ENCODE data around the gene GRIP1. TPM values are rescaled to one million over a fixed set of nuclear protein-coding genes. Genes with fewer than 3 reads are reported as not detected.

The GRIP1 gene
- total RNA-seq, 1 donor from 2014 or later = not detected

DNA sequence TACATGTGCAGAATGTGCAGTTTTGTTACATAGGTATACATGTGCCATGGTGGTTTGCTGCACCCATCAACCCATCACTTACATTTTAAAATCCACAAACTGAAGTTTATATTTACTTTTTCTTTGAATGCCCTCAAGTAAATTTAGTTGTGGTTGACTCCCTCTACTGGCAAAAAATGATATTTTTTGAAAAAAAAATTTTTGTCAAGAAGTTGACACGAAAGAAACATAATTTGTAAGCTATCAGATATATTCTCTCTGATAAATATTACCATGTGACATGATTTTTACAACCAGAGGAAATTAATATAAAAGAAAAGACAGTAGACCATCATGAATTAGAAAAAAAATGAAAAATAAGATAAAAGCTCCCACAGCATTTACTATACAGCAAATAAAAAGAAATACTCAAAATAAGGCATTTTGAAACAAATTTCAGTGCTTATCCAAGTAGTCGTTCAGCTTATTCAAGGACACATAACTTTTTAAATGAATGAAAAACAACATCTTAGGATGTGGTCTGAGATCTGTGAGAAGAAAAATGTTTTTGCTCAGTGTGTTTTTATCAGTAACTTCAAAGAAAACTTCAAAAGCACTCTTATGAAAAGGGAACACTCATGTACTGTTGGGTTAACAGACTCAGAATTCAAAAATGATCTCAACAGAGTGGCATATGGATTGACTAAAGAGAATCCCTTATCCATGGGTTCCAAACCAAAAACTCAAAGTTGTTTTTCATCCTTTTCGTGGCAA, 30.0 kb upstream of the GRIP1 start:
- Mint-ChIP-seq H3K36me3 (ENCODE audit: low read depth) (no peaks in the 10 kb centered on the region), H3K27me3 (ENCODE audit: low read depth) (peaks cover 12% of the 10 kb centered on the region), H3K4me3 (ENCODE audit: low read depth) (no peak overlapping the region), H3K4me1 (ENCODE audit: low read depth) (peaks cover 9% of the 10 kb centered on the region), H3K27ac (no peak overlapping the region), H3K9me3 (no peaks in the 10 kb centered on the region)
- intact Hi-C loops (cut with micrococcal nuclease) = no loop called here
- no peak for DNase-seq (ENCODE audit: low spot score)

DNA sequence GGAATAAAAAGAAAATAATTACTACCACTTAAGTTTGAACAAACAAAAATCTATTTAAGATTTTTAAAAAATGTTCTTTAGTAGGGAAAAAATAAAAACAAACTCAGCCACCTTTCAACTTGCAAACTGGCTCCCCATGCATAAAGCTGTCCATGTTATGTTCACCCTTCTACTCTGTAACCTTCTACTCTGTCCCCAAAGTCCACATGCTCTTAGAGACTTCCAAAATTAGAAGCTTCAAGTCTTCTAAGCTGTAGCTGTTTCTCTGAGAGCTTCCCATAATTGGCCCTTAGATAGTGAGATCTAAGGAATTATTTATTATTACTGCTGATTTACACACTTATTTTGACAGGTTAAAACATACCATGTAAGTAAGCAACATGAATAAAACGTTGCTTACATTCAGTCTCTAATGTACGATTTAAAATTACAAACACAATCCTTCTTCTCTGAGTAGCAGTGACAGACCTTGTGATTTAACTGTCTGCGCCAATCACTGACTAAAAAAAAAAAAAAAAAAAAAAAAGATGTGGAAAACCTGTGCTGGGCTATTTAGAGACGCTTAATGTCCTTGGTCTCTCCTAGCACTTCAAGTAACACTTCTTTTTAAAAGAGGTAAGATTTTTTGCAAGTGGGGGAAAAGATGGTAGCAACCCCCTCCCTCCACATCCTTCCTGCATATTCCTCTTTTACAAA, 28.3 kb upstream of the GRIP1 start:
- intact Hi-C loops (cut with micrococcal nuclease) = no loop called here
- Mint-ChIP-seq H3K27ac (no peak overlapping the region), H3K4me3 (ENCODE audit: low read depth) (no peak overlapping the region), H3K36me3 (ENCODE audit: low read depth) (no peaks in the 10 kb centered on the region), H3K4me1 (ENCODE audit: low read depth) (peaks cover 5% of the 10 kb centered on the region), H3K9me3 (no peaks in the 10 kb centered on the region), H3K27me3 (ENCODE audit: low read depth) (peaks cover 23% of the 10 kb centered on the region)
- no peak for DNase-seq (ENCODE audit: low spot score)

DNA sequence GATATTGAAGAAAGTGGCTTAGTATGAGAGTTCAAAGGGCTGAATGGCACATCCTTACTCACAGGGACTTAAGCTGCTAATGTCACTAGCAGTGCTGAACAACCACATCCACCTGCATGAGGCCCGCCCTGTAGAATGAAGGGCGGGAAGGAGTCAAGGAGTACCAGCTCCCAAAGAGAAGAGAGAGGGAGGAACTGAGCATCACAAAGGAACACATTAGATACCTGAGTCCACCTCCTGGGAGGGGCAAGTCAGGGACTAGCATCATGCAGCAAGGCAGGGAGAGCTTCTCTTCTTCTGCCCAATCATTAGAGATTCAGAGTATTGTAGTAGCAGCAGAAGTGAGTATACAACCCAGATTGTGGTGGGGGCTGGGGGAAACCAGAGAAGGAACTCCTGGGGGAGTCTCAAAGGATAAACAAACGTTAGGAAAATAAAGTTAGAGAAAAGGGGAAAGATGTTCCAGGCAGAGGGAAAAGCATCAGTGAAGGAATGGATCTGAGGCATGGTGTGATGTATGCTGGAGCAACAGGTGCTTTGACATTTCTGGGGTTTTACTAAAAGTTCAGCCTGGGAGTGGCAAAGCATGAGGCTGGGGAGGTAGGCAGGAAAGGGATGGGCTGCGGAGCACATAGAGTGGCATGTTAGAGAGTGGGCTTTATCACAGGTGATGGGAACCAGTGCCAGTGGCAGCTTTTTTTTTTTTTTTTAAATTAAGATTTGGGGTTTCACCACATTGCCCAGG, 21.0 kb upstream of the GRIP1 start:
- Mint-ChIP-seq H3K36me3 (ENCODE audit: low read depth) (no peaks in the 10 kb centered on the region), H3K9me3 (no peaks in the 10 kb centered on the region), H3K27me3 (ENCODE audit: low read depth) (peaks cover 32% of the 10 kb centered on the region), H3K27ac (no peak overlapping the region), H3K4me3 (ENCODE audit: low read depth) (no peak overlapping the region), H3K4me1 (ENCODE audit: low read depth) (no peaks in the 10 kb centered on the region)
- no peak for DNase-seq (ENCODE audit: low spot score)
- intact Hi-C loops (cut with micrococcal nuclease) = no loop called here

DNA sequence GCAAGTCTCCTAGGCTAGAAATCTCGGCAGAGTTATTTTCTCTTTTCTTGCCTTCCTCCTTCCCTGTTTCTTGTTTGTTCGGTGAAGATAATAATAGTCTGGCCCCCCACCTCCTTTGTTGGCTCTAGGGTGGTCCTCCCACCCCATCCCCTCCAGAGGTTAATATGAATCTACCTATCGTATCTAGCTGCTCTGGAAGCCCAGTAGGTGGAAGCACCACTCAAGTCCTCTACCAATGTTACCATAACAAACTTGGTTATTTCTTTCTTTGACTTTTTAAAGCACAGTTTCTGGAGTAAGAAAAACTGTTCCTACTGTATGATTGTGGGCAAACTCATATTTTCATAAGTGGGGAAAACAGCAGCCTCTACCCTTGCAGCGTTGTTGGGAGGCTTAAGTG, 19.7 kb upstream of the GRIP1 start:
- peaks cover 29% of the 10 kb centered on the region for H3K27me3 Mint-ChIP-seq (ENCODE audit: low read depth)
- intact Hi-C loops (cut with micrococcal nuclease) = no loop called here
- no peak for DNase-seq (ENCODE audit: low spot score)
- no peaks in the 10 kb centered on the region for H3K36me3 Mint-ChIP-seq (ENCODE audit: low read depth)
- no peak overlapping the region for H3K4me3 Mint-ChIP-seq (ENCODE audit: low read depth)
- H3K9me3 Mint-ChIP-seq = no peaks in the 10 kb centered on the region
- H3K27ac Mint-ChIP-seq = no peak overlapping the region
- no peaks in the 10 kb centered on the region for H3K4me1 Mint-ChIP-seq (ENCODE audit: low read depth)

DNA sequence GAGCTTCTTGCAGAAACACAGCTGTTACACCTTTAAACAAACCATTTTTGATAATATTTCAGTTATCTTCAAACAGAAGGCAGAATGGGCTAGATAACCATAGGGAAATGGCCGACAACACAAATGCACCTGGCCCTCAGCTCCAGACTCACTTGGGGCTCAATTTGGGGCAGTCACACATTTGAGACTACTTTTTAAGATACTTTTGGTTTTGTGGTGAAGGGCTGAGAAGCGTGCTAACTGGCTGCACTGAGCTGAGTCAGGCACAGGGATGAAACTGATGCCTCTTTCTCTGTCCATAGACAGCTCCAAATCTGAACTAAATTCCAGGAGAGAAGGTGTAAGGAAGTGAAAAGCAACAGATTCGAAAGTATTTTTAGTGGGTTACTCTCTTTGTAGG, 18.5 kb upstream of the GRIP1 start:
- Mint-ChIP-seq H3K27me3 (ENCODE audit: low read depth) (peaks cover 21% of the 10 kb centered on the region), H3K36me3 (ENCODE audit: low read depth) (no peaks in the 10 kb centered on the region), H3K9me3 (no peaks in the 10 kb centered on the region), H3K4me1 (ENCODE audit: low read depth) (no peaks in the 10 kb centered on the region), H3K4me3 (ENCODE audit: low read depth) (no peak overlapping the region), H3K27ac (no peak overlapping the region)
- no peak for DNase-seq (ENCODE audit: low spot score)
- intact Hi-C loops (cut with micrococcal nuclease) = no loop called here

DNA sequence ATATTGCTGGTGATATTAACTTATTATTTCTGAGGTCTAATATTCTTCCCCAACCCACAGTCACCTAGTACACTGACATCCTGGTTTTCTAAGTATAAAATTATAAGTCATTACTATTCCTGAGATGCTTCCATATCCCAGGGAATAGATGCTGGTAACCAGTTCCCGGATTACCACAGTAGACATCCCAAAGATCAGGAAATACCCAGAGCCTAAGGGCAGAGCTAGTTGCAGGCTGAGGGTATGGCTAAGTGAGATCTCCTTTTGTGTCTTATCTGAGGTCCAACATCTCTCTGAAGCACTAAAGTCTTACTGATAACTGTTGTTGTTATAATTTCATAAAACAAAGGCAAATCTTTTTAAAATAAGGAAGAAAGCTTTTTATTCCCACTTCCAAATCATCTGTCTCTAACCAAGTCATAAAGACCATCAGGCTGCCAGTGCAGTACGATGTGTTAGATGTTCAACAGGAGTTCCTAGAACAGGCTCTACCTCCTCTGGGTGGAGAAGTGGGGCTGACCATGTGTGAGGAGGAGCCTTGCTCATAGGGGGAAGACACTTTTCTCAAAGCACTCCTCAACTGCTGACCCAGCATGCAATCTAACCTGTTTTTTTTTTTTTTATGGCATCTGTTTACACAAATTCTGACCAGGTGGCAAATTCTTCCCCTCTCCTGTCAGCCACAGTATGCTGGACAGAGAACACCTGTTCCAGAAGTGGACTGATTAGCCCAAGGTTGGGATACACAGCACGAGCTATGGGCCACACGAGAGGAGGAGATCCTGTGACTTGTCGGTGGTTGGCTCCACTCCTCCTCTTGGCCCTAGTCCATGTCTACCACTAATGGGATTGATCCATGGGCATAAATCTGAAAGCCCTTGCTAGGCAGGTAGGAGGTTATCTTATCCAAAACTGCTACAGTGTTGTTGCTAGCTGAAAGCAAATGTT, 16.1 kb upstream of the GRIP1 start:
- intact Hi-C loops (cut with micrococcal nuclease) = loop anchor here (5.0 kb wide), 1 partner anchor 423 kb away; no protein-coding TSS in a partner anchor
- Mint-ChIP-seq H3K9me3 (no peaks in the 10 kb centered on the region), H3K27ac (no peak overlapping the region), H3K4me3 (ENCODE audit: low read depth) (no peak overlapping the region), H3K4me1 (ENCODE audit: low read depth) (no peaks in the 10 kb centered on the region), H3K27me3 (ENCODE audit: low read depth) (peaks cover 16% of the 10 kb centered on the region), H3K36me3 (ENCODE audit: low read depth) (no peaks in the 10 kb centered on the region)
- DNase-seq (ENCODE audit: low spot score) = no peak

DNA sequence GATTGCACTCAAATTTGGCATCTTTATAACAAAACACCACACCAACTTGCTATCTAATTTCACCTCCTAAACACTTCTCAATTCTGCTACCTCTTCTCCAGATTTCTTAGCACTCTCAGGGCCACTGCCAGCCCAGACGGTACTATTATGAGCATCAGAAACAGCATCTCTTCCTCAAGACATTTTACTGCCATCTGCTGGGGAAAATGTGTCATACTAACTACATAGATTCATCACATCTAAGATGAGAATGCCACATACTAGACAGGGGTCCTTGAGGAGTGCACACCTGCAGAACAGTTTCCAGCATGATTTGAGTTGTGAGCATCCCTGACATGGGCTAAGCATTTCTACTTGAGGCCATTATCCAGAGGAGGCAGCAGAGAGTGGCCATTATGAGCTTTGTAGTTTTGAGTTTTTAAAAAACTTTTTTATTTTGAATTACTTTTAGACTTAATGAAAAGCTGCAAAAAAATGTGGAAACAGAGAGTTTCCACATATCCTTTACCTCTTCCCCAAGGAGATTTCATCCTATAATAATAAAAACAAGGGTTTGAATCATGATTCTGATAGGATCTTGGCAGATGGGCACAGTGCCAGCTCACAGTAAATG, 15.1 kb upstream of the GRIP1 start:
- Mint-ChIP-seq H3K4me3 (ENCODE audit: low read depth) (no peak overlapping the region), H3K27ac (no peak overlapping the region), H3K9me3 (no peaks in the 10 kb centered on the region), H3K27me3 (ENCODE audit: low read depth) (peaks cover 10% of the 10 kb centered on the region), H3K4me1 (ENCODE audit: low read depth) (no peaks in the 10 kb centered on the region), H3K36me3 (ENCODE audit: low read depth) (no peaks in the 10 kb centered on the region)
- intact Hi-C loops (cut with micrococcal nuclease) = loop anchor here (5.0 kb wide), 1 partner anchor 422 kb away; no protein-coding TSS in a partner anchor
- DNase-seq (ENCODE audit: low spot score) = no peak

DNA sequence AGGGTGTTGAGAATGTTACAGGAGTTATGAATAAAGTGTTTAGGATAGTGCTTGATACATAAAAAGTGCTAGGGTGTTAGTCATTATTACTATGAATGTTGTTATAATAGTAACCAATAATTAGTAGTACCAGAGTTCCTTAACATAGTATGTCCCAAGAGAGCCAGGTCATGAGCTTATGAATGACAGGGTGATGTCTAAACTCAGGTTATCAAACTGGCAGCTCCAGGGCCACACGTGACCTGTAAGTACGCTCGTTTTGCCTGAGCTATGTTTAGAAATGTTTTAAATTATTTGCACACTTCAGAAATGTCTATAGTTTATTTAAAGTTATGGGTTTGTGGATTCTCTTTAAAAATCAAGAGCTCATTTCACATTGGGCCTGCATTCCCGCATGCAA, 14.1 kb upstream of the GRIP1 start:
- no peak for DNase-seq (ENCODE audit: low spot score)
- Mint-ChIP-seq H3K9me3 (no peaks in the 10 kb centered on the region), H3K4me3 (ENCODE audit: low read depth) (no peak overlapping the region), H3K4me1 (ENCODE audit: low read depth) (no peaks in the 10 kb centered on the region), H3K27me3 (ENCODE audit: low read depth) (peaks cover 6% of the 10 kb centered on the region), H3K36me3 (ENCODE audit: low read depth) (no peaks in the 10 kb centered on the region), H3K27ac (no peak overlapping the region)
- intact Hi-C loops (cut with micrococcal nuclease) = loop anchor here (5.0 kb wide), 1 partner anchor 421 kb away; no protein-coding TSS in a partner anchor

DNA sequence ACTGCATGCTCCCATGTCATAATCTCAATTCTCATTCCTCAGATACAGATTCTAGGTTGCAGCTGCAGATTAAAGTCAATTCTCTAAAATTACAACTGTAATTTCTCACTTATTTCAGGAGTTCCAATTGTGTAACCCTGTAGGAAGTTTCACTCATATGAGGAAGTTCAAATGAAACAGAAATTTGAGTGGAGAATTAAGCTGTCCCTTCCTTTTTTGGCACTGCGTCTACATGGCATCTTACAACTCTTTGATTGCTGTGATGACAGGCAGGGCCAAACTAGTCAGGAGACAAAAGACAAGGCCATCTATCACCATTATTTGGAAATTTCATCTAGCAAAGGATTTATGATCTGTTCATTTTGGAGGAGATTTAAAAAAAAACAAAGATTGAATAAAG, 13.3 kb upstream of the GRIP1 start:
- DNase-seq (ENCODE audit: low spot score) = no peak
- no peak overlapping the region for H3K4me3 Mint-ChIP-seq (ENCODE audit: low read depth)
- H3K27ac Mint-ChIP-seq = no peak overlapping the region
- no peaks in the 10 kb centered on the region for H3K4me1 Mint-ChIP-seq (ENCODE audit: low read depth)
- H3K27me3 Mint-ChIP-seq (ENCODE audit: low read depth) = peaks cover 6% of the 10 kb centered on the region
- intact Hi-C loops (cut with micrococcal nuclease) = loop anchor here (5.0 kb wide), 1 partner anchor 420 kb away; no protein-coding TSS in a partner anchor
- no peaks in the 10 kb centered on the region for H3K9me3 Mint-ChIP-seq
- H3K36me3 Mint-ChIP-seq (ENCODE audit: low read depth) = no peaks in the 10 kb centered on the region

DNA sequence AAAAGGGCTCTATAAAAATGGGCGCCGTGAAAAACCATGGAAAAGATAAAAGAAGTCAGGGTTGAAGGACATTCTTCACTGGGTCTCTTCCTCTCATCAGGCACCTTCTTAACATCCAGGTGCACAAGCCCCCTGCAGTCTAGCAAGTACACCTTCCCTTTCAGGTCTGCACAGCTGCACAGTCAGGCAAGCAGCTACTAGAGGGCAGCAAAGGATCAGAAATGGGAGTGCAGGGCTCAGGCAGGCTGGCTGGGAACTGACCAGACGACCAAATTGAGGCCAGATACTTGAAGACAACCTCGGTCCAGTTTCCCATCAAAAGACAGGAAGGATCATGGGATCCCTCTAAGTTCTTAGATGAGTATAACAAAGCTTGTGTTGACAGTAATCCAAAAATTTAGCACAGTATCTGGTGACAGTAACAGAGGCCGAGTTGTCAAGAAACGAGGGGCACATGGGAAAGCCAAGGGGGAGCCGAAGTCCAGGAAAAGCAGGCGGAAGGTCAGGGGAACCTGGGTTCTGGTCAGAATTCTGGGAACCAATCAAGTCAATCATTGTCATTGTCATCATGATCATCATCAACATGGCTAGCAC, 10.1 kb upstream of the GRIP1 start:
- intact Hi-C loops (cut with micrococcal nuclease) = loop anchor here (2.0 kb wide), 1 partner anchor 172 kb away; no protein-coding TSS in a partner anchor
- H3K27ac Mint-ChIP-seq = no peak overlapping the region
- no peaks in the 10 kb centered on the region for H3K4me1 Mint-ChIP-seq (ENCODE audit: low read depth)
- H3K27me3 Mint-ChIP-seq (ENCODE audit: low read depth) = peaks cover 10% of the 10 kb centered on the region
- no peaks in the 10 kb centered on the region for H3K36me3 Mint-ChIP-seq (ENCODE audit: low read depth)
- no peaks in the 10 kb centered on the region for H3K9me3 Mint-ChIP-seq
- no peak for DNase-seq (ENCODE audit: low spot score)
- H3K4me3 Mint-ChIP-seq (ENCODE audit: low read depth) = no peak overlapping the region

DNA sequence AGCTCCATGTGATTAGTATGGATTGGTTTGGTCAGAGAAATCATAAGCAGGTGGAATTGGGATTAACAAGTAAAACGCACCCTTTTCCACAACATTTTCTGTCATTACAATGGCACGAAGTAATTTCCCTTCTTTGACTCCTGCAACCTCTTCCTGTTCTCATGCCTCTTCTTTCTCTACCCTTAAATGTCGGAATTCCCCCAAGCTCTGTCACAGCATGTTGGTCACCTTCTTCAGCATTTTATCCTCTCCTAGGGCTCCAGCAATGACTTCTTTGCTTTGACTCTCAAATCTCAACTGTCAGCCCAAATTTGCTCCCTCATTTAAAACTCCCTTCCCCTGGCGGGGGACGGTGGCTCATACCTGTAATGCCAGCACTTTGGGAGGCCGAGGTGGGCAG, 5.3 kb upstream of the GRIP1 start:
- no peak overlapping the region for H3K4me3 Mint-ChIP-seq (ENCODE audit: low read depth)
- no peaks in the 10 kb centered on the region for H3K4me1 Mint-ChIP-seq (ENCODE audit: low read depth)
- intact Hi-C loops (cut with micrococcal nuclease) = no loop called here
- no peaks in the 10 kb centered on the region for H3K9me3 Mint-ChIP-seq
- peaks cover 24% of the 10 kb centered on the region for H3K27me3 Mint-ChIP-seq (ENCODE audit: low read depth)
- DNase-seq (ENCODE audit: low spot score) = no peak
- H3K27ac Mint-ChIP-seq = no peak overlapping the region
- no peaks in the 10 kb centered on the region for H3K36me3 Mint-ChIP-seq (ENCODE audit: low read depth)
